GM12878 (cell line): Measurements from ENCODE around the gene CACNA1D. TPM values are rescaled to one million over a fixed set of nuclear protein-coding genes. Genes with fewer than 3 reads are reported as not detected.

ENCODE experiments used
- ATAC-seq: fragments of 200-7000 bp; cut with Tn5 transposase; 3 replicates; pipeline ENCODE4 v1.9.1; 2020; ENCODE audit warnings: mild to moderate bottlenecking, moderate library complexity
- BruUV-seq: library from RNA; stranded (reverse); fragments of 400-500 nt; replicated peaks from 2 replicates; lab custom pipeline; 2021; lab: Mats Ljungman, UMichigan
- CTCF ChIA-PET: fragments of 300-600 bp; sonication (Branson Sonifier 250); formaldehyde crosslinking; extraction: SDS; loops from one replicate; lab custom pipeline; 2021; ENCODE audit warnings: inconsistent platforms; lab: Yijun Ruan, JAX
- POLR2A ChIA-PET: fragments of 350-600 bp; formaldehyde crosslinking; extraction: SDS; loops from one replicate; lab custom pipeline; 2021; ENCODE audit warnings: inconsistent platforms; lab: Charles Lee
- RAD21 ChIA-PET: fragments of 300-600 bp; sonication (Branson Sonifier 250); formaldehyde crosslinking; loops from one replicate; lab custom pipeline; 2023; ENCODE audit warnings: antibody characterized with exemption; ENCODE audit not compliant: unreplicated experiment; lab: Charles Lee
- SMC1A ChIA-PET: fragments of 300-600 bp; sonication (Branson Sonifier 250); formaldehyde crosslinking; loops from one replicate; lab custom pipeline; 2023; ENCODE audit not compliant: unreplicated experiment, uncharacterized antibody; lab: Charles Lee
- DNase-seq: peaks from one replicate; pipeline ENCODE4 v3.0.0-alpha.2; 2011; ENCODE audit warnings: low read depth, low spot score
- FAIRE-seq: peaks from 3 replicates; lab custom pipeline; 2011; peaks lifted over from hg19 to GRCh38; lab: Jason Lieb, UNC
- H2AFZ ChIP-seq: 2 replicates; pipeline ENCODE4 v1.6.0; 2011; ENCODE audit warnings: low read depth, low read length, control low read depth; ENCODE audit not compliant: control insufficient read depth
- H3K27ac ChIP-seq: 2 replicates; pipeline ENCODE4 v1.5.1; 2011; ENCODE audit warnings: control low read depth; ENCODE audit not compliant: control insufficient read depth, insufficient read depth
- H3K27me3 ChIP-seq, 2 experiments: replicated peaks in 1 of 2; 2 replicates each; pipeline versions ENCODE4 v1.6.0 to v1.6.1; 2011; ENCODE audit warnings: low read length in 1 of 2; ENCODE audit not compliant: control insufficient read depth in 2 of 2, insufficient read depth in 2 of 2
- H3K36me3 ChIP-seq, 2 experiments: 2 replicates each; pipeline ENCODE4 v1.5.1; 2011; ENCODE audit warnings: low read length in 1 of 2; ENCODE audit not compliant: control insufficient read depth in 2 of 2, insufficient read depth in 2 of 2
- H3K4me1 ChIP-seq: 2 replicates; pipeline ENCODE4 v1.6.1; 2011; ENCODE audit warnings: mild to moderate bottlenecking, low read length, moderate library complexity, mixed read lengths; ENCODE audit not compliant: control insufficient read depth, insufficient read depth
- H3K4me2 ChIP-seq: 2 replicates; pipeline ENCODE4 v1.6.0; 2011; ENCODE audit warnings: control low read depth; ENCODE audit not compliant: control insufficient read depth, insufficient read depth
- H3K4me3 ChIP-seq: fragments of 200-600 bp; sonication (generic); 2 replicates; pipeline ENCODE4 v1.5.1; 2016
- H3K79me2 ChIP-seq: 2 replicates; pipeline ENCODE4 v1.6.0; 2011; ENCODE audit warnings: low read length; ENCODE audit not compliant: control insufficient read depth, insufficient read depth
- H3K9ac ChIP-seq: 2 replicates; pipeline ENCODE4 v1.8.0; 2011; ENCODE audit warnings: low read length, control low read depth, mixed read lengths; ENCODE audit not compliant: control insufficient read depth, insufficient read depth
- H3K9me3 ChIP-seq: replicated peaks from 3 replicates; pipeline ENCODE4 v1.5.1; 2011; ENCODE audit warnings: mild to moderate bottlenecking, low read length; ENCODE audit not compliant: control insufficient read depth, insufficient read depth
- H4K20me1 ChIP-seq: 2 replicates; pipeline ENCODE4 v1.6.0; 2011; ENCODE audit not compliant: control insufficient read depth, insufficient read depth
- CTCF ChIP-seq, 3 experiments: IDR thresholded peaks in 2 of 3; conservative IDR thresholded peaks in 1 of 3; 2 replicates each; pipeline ENCODE4 v1.5.1; 2011; ENCODE audit warnings: low read depth in 3 of 3, low read length in 3 of 3, mild to moderate bottlenecking in 3 of 3, control low read depth in 2 of 3, moderate library complexity in 2 of 3, inconsistent platforms in 1 of 3, mixed read lengths in 1 of 3; ENCODE audit not compliant: control insufficient read depth in 2 of 3, insufficient read depth in 1 of 3; ENCODE audit errors: extremely low read depth in 1 of 3
- ETV6 ChIP-seq, 2 experiments: fragments of 450-650 bp in 1 of 2; IDR thresholded peaks in 1 of 2; conservative IDR thresholded peaks in 1 of 2; 2 replicates each; pipeline ENCODE4 v1.6.1; 2014; ENCODE audit warnings: antibody characterized with exemption in 1 of 2, borderline replicate concordance in 1 of 2, low read depth in 1 of 2, mild to moderate bottlenecking in 1 of 2, moderate library complexity in 1 of 2
- MXI1 ChIP-seq: fragments of 150-350 bp; IDR thresholded peaks from 2 replicates; pipeline ENCODE4 v1.6.1; 2011; ENCODE audit warnings: low read depth, mild to moderate bottlenecking, inconsistent platforms, low read length, improper control_type of control experiment
- NFXL1 ChIP-seq: fragments of 450-650 bp; IDR thresholded peaks from 2 replicates; pipeline ENCODE4 v1.6.1; 2017; ENCODE audit warnings: antibody characterized with exemption, mild to moderate bottlenecking, borderline replicate concordance
- PAX5 ChIP-seq: IDR thresholded peaks from 2 replicates; pipeline ENCODE4 v1.6.1; 2011; ENCODE audit warnings: low read depth, low read length, borderline replicate concordance
- RELB ChIP-seq: fragments of 450-650 bp; IDR thresholded peaks from 2 replicates; pipeline ENCODE4 v1.6.1; 2017; ENCODE audit warnings: low read depth, mild to moderate bottlenecking, moderate library complexity
- SMC3 ChIP-seq: IDR thresholded peaks from 2 replicates; pipeline ENCODE4 v1.6.1; 2011; ENCODE audit warnings: low read length, improper control_type of control experiment, borderline replicate concordance
- SPI1 ChIP-seq: IDR thresholded peaks from 2 replicates; pipeline ENCODE4 v1.6.1; 2011; ENCODE audit warnings: low read depth, mild to moderate bottlenecking, low read length, moderate library complexity, borderline replicate concordance; ENCODE audit not compliant: insufficient read depth
- USF1 ChIP-seq: IDR thresholded peaks from 2 replicates; pipeline ENCODE4 v1.6.1; 2011; ENCODE audit warnings: borderline replicate concordance, low read depth, mild to moderate bottlenecking, moderate library complexity, mixed read lengths, low read length; ENCODE audit not compliant: insufficient read depth; ENCODE audit errors: extremely low read length
- WRNIP1 ChIP-seq: IDR thresholded peaks from 2 replicates; pipeline ENCODE4 v1.6.1; 2011; ENCODE audit warnings: low read depth, low read length, improper control_type of control experiment, borderline replicate concordance
- ZBTB40 ChIP-seq: fragments of 450-650 bp; IDR thresholded peaks from 2 replicates; pipeline ENCODE4 v1.6.1; 2016; ENCODE audit warnings: mild to moderate bottlenecking, moderate library complexity, borderline replicate concordance
- ZNF207 ChIP-seq: fragments of 450-650 bp; IDR thresholded peaks from 2 replicates; pipeline ENCODE4 v1.6.1; 2014; ENCODE audit warnings: antibody characterized with exemption, mild to moderate bottlenecking, borderline replicate concordance
- in situ Hi-C: fragments of 300-500 bp; cut with MboI; formaldehyde crosslinking; loops from 9 replicates; pipeline ENCODE4 v1.14.3; 2018; ENCODE audit warnings: mixed read lengths
- intact Hi-C: fragments of 100-400 bp; cut with micrococcal nuclease; formaldehyde crosslinking; loops from one replicate; pipeline ENCODE4 v1.14.2; 2022; ENCODE audit not compliant: unreplicated experiment
- polyA plus RNA-seq, 11 experiments: library from polyadenylated mRNA; depleted of rRNA in 4 of 11; unstranded in 6 of 11; stranded (reverse) in 5 of 11; fragments of >200 nt; fragmentation: Nextera tagmentation in 4 of 11; fragmentation: Illumina TruSeq in 1 of 11; extraction: Ambion mirVana in 4 of 11; extraction: Trizol in 1 of 11; gene quantifications; 1 replicate in 1 of 11; 2 replicates in 10 of 11; pipeline versions ENCODE4 v1.2.1 to v1.2.3, GENCODE V29; 2011 to 2016; ENCODE audit warnings: inconsistent platforms in 2 of 11, missing spikeins in 2 of 11, low read depth in 1 of 11
- total RNA-seq, 4 experiments: library from RNA; depleted of rRNA in 3 of 4; stranded (reverse); fragments of >200 nt in 3 of 4; fragmentation: Illumina TruSeq in 1 of 4; extraction: Trizol in 1 of 4; gene quantifications; 2 replicates each; pipeline versions ENCODE4 v1.2.1 to v1.2.3, GENCODE V29; 2013 to 2021

CACNA1D gene
- total and polyA plus RNA-seq, 10 of the 15 experiments (the other 5 are each of a cell fraction or from before 2014, with no cell fraction given) = 0.21 to 24.4 (median 1.6) TPM

GRCh38 chr3:53457068-53457467, 37.3 kb upstream of the CACNA1D start:
- no peak for TF ChIP-seq SMC3
- no peak for TF ChIP-seq WRNIP1
- TF ChIP-seq RELB = no peak
- no peak for TF ChIP-seq ZNF207
- no peak for TF ChIP-seq CTCF (IDR thresholded peaks at IDR 0.05 in 2 of 3, conservative IDR thresholded peaks at IDR 0.05 in 1 of 3; ENCODE audit: control insufficient read depth in 2 of 3, extremely low read depth in 1 of 3, insufficient read depth in 1 of 3, low read depth in 3 of 3, low read length in 3 of 3)
- TF ChIP-seq PAX5 = no peak
- TF ChIP-seq ETV6 (conservative IDR thresholded peaks at IDR 0.05 in 1 of 2, IDR thresholded peaks at IDR 0.05 in 1 of 2; ENCODE audit: borderline replicate concordance in 1 of 2, low read depth in 1 of 2) = no peak
- TF ChIP-seq ZBTB40 = no peak
- TF ChIP-seq MXI1 = no peak
- TF ChIP-seq SPI1 = no peak
- TF ChIP-seq NFXL1 = no peak
- TF ChIP-seq USF1 = no peak
- no TSS peak for BruUV-seq
- no peak for DNase-seq
- Histone ChIP-seq H3K79me2 (no peaks in the 10 kb centered on the region), H3K27me3 (peaks cover 3% of the 10 kb centered on the region in 2 experiments; a peak in 2 of 4 replicates), H3K27ac (no peak overlapping the region), H3K4me3 (no peak overlapping the region), H3K9me3 (no peaks in the 10 kb centered on the region), H3K36me3 (no peaks in the 10 kb centered on the region), H3K4me1 (no peaks in the 10 kb centered on the region), H4K20me1 (no peaks in the 10 kb centered on the region), H3K9ac (no peak overlapping the region), H3K4me2 (no peak overlapping the region), H2AFZ (no peak overlapping the region)
- ChIA-PET RAD21 (no interaction called here), CTCF (interaction anchor here (0.6 kb wide), 1 partner anchor 185 kb away, joined by 4 read pairs; no protein-coding TSS in a partner anchor), POLR2A (interaction anchor here (0.6 kb wide), 1 partner anchor 116 kb away, joined by 3 read pairs; no protein-coding TSS in a partner anchor), SMC1A (no interaction called here)
- FAIRE-seq = no peak
- intact Hi-C loops (no loop called here), in situ Hi-C loops (no loop called here)
- ATAC-seq = no peak
